Astrocyte (in vitro differentiated cells and primary cell): ENCODE measurements around the gene PYGB.

Source experiments
- CTCF ChIP-seq: IDR thresholded peaks from 2 replicates; pipeline ENCODE4 v1.5.1; 2011; ENCODE audit warnings: low read depth, mild to moderate bottlenecking, inconsistent platforms, low read length, moderate library complexity; ENCODE audit not compliant: insufficient read depth
- EZH2 ChIP-seq: IDR thresholded peaks from 2 replicates; pipeline ENCODE4 v1.6.1; 2012; ENCODE audit warnings: mild to moderate bottlenecking, low read length, inconsistent platforms; ENCODE audit not compliant: insufficient read depth

DNA sequence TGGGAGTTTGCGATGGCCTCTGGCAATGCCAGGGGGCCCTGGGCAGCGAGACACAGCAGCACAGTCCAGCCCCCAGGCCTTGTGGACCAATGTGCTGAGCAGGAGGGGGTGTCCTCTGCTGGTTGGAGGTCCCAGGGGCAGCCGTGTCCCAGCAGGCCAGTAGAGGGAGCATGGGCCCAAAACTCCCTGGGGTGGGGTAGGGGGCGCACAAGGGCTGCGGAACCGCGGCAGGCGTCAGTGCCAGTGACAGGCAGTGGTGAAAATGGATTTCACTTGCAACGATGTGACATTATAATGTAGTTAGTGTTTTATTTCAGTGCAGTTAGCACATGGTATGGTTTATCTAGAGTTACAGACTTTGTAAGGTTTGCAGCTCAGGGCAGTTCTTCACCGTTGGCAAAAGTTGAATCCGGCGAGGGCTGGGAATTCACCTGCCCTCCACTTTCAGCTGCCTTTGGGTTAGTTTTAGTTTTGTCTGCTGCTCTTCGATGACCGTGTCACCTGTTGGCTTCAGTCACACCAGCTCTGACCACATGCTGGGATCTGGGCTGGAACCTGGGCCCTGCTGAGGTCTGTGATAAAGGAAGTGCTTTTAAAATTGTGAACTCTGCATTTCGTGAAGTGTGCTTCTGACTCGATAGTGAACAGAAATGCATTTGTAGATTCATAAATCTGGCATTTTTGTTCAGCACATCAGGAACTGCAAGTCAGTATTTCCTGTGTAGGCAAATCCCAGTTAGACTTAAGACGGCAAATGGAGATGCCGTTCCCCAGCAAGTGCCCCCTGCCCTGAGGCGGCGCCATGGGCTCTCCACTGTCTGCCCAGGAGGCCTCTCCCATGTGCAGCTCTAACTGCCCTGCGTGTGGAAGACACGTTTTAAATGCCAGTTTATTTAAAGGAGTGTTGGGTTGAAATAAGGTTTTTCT lies 46.8 kb downstream of the PYGB start:
- TF ChIP-seq EZH2 (no peak), CTCF (peak; percentile 74)
